ENCODE measurements around the gene G0S2. TPM values are rescaled to one million over a fixed set of nuclear protein-coding genes. Genes with fewer than 3 reads are reported as not detected.

Gene G0S2
- total RNA-seq, 1 donor from 2014 or later, result 19.9 TPM

GRCh38 chr1:209645574-209646452 is 29.4 kb upstream of the G0S2 start:
- Histone ChIP-seq H3K27me3 (ENCODE audit: low read depth) (no peaks in the 10 kb centered on the region), H3K4me3 (no peak overlapping the region), H3K27ac (peak overlapping the region; percentile 31), H3K4me1 (peaks cover 91% of the 10 kb centered on the region), H3K9me3 (no peaks in the 10 kb centered on the region), H3K36me3 (no peaks in the 10 kb centered on the region)
- TF ChIP-seq, protein P1, sequence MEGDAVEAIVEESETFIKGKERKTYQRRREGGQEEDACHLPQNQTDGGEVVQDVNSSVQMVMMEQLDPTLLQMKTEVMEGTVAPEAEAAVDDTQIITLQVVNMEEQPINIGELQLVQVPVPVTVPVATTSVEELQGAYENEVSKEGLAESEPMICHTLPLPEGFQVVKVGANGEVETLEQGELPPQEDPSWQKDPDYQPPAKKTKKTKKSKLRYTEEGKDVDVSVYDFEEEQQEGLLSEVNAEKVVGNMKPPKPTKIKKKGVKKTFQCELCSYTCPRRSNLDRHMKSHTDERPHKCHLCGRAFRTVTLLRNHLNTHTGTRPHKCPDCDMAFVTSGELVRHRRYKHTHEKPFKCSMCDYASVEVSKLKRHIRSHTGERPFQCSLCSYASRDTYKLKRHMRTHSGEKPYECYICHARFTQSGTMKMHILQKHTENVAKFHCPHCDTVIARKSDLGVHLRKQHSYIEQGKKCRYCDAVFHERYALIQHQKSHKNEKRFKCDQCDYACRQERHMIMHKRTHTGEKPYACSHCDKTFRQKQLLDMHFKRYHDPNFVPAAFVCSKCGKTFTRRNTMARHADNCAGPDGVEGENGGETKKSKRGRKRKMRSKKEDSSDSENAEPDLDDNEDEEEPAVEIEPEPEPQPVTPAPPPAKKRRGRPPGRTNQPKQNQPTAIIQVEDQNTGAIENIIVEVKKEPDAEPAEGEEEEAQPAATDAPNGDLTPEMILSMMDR (IDR thresholded peaks at IDR 0.05), result no peak
- intact Hi-C loops (cut with DNase I), result no loop called here
- no peak for ATAC-seq
- no peak for DNase-seq

DNA sequence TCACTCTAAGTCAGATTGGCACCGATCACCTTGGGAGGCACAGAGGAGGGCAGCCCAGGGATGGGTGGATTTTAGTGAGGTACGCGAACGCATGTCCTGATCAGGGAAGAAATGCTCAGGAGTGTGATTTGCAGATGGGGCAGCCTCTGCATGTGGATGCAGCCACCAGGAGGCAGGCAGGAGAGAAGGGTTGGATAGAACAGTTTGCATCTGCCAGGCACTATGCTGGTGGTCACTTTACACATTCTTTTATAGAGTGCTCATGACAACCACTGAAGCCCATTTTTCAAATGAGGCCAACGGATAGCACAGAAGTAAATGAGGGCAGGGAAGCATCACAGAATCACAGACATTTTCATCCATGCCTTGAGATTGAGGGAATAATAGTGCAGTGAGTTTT is 28.7 kb upstream of the G0S2 start:
- peaks cover 92% of the 10 kb centered on the region for H3K4me1 ChIP-seq
- TF ChIP-seq, protein P1 (IDR thresholded peaks at IDR 0.05), result peak; percentile 15
- DNase-seq (no peak), ATAC-seq (no peak)
- no peaks in the 10 kb centered on the region for H3K36me3 ChIP-seq
- H3K27me3 ChIP-seq (ENCODE audit: low read depth), result no peaks in the 10 kb centered on the region
- intact Hi-C loops (cut with DNase I), result no loop called here
- H3K4me3 ChIP-seq, result no peak overlapping the region
- H3K27ac ChIP-seq, result peak overlapping the region; percentile 31
- no peaks in the 10 kb centered on the region for H3K9me3 ChIP-seq

DNA sequence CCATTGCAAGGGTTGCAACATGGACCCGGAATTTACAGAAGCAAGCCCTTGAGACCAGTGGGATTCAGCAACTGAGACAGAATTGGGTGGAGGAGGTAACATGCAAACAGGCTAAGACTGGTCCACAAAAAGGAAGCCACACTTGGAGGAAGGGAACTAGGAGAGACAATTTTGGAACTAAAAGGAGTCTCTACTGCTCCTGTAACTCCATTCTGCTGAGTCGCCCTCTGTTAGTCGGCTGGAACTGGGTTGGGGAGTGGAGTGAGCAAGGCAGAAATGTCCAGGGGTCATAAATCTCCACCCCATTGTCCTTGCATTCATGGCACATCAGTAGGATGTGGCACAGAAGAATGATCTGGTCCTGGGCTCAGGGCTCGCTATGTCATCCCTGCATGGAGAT is 28.1 kb upstream of the G0S2 start:
- DNase-seq (no peak), ATAC-seq (no peak)
- Histone ChIP-seq H3K4me3 (no peak overlapping the region), H3K4me1 (peaks cover 92% of the 10 kb centered on the region), H3K36me3 (no peaks in the 10 kb centered on the region), H3K27ac (no peak overlapping the region), H3K27me3 (ENCODE audit: low read depth) (no peaks in the 10 kb centered on the region), H3K9me3 (no peaks in the 10 kb centered on the region)
- TF ChIP-seq, protein P1 (IDR thresholded peaks at IDR 0.05), result no peak
- intact Hi-C loops (cut with DNase I), result no loop called here

DNA sequence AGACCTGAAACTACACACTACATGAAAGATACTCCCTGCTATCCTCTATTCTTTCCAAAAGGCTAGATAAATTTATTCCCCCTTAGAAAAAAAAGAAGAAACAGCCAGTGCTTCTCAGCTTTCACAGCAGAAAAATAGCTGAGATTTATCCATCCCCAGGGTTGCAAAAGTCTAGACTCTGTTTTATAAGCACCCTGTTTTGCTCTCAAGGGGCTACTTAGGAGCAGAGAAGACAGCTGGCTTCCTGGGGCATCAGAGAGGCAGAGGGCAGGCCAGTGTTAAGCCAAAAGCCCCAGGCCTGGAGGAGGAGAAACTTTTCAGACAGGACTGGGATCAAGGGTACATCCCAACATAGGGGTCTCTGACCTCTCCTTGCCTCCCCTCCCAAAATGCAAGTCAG is 26.9 kb upstream of the G0S2 start:
- Histone ChIP-seq H3K4me3 (no peak overlapping the region), H3K27me3 (ENCODE audit: low read depth) (no peaks in the 10 kb centered on the region), H3K27ac (no peak overlapping the region), H3K36me3 (no peaks in the 10 kb centered on the region), H3K9me3 (no peaks in the 10 kb centered on the region), H3K4me1 (peaks cover 92% of the 10 kb centered on the region)
- DNase-seq (no peak), ATAC-seq (no peak)
- TF ChIP-seq, protein P1 (IDR thresholded peaks at IDR 0.05), result no peak
- intact Hi-C loops (cut with DNase I), result no loop called here

- Histone ChIP-seq H3K36me3 (no peaks in the 10 kb centered on the region), H3K27me3 (ENCODE audit: low read depth) (no peaks in the 10 kb centered on the region), H3K4me3 (no peak overlapping the region), H3K4me1 (peaks cover 92% of the 10 kb centered on the region), H3K27ac (peak overlapping the region; percentile 31), H3K9me3 (no peaks in the 10 kb centered on the region)
- intact Hi-C loops (cut with DNase I), result no loop called here
- ATAC-seq (peak; percentile 7 to 52), DNase-seq (no peak)
- TF ChIP-seq, protein P1 (IDR thresholded peaks at IDR 0.05), result no peak
Observed at GRCh38 chr1:209648931-209649776, 26.1 kb upstream of the G0S2 start.
